NCI-H526 (cell line): ENCODE data around the gene PEPD.

Experiments
- DNase-seq, 2 experiments: peaks; one replicate each; lab custom pipeline; 2025; lab: John Stamatoyannopoulos, UW

The PEPD gene

DNA sequence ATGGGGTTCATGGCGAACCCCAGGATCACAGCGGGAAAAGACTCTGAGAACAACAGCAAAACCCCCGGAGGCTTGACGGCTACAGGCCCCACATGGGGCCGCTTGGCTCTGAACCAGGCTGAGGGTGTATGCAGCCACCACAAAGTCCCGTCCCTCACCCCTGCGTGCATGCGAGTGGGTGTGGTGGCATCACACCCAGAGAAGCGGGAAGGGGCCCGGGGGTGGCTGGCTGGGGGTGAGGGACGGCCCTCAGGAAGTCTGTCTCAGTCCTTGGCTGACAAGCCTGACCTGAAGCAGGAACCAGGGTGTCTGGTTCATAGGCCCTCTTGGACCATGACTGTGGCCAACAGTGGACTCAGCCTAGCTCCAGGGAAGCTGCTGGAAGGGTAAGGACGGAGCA lies 113.9 kb downstream of the PEPD start:
- DNase-seq = no peak

DNA sequence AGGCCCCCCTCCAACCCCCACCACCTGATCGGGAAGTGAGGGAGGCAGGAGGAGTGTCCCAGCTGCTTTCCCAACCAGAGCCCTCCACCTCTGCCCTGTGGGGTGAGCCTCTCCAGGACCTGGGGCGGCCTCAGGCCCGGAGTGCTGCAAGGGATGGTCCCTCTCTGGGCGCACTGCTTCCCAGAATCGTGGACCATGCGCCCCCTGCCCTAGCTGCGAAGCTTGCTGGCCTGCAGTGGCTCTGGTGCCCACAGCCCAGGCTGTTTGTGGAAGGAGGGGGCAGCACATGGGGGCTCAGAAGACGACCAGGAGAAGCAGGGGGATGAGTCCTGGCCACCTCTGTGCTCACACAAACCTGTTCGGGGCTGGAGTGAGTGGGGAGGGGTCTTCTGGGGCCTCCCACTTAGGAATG lies 114.4 kb downstream of the PEPD start:
- no peak for DNase-seq

DNA sequence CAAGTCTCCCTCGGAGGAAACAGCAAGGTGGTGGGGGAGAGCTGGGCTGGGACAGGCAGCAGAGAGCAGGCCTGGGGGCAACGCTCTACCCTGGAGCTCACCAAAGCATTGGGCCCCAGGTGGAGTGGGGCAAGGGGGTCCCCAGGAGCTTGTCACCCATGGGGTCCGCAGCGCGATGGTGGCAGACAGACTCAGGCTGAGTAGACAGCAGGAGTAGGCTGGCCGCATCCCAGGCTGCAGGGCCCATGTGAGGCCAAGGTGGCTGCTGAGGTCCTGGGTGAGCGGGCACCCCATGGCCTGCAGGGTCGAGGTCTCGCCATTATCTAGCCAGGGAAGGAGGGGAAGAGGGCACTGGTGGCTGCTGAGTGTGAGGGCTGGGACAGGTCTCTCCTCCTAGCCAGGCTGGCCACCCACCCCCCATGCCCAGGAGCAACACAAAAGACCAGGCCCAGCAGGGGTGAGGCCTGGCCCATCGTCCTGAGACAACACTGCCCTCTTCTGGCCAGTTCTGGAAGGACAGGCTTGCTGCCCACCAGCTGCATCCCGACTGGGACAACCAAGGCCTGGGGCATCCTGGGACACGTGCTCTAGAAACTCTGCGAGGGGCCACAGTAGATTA lies 115.0 kb downstream of the PEPD start:
- peak; percentile 49 to 89 for DNase-seq

DNA sequence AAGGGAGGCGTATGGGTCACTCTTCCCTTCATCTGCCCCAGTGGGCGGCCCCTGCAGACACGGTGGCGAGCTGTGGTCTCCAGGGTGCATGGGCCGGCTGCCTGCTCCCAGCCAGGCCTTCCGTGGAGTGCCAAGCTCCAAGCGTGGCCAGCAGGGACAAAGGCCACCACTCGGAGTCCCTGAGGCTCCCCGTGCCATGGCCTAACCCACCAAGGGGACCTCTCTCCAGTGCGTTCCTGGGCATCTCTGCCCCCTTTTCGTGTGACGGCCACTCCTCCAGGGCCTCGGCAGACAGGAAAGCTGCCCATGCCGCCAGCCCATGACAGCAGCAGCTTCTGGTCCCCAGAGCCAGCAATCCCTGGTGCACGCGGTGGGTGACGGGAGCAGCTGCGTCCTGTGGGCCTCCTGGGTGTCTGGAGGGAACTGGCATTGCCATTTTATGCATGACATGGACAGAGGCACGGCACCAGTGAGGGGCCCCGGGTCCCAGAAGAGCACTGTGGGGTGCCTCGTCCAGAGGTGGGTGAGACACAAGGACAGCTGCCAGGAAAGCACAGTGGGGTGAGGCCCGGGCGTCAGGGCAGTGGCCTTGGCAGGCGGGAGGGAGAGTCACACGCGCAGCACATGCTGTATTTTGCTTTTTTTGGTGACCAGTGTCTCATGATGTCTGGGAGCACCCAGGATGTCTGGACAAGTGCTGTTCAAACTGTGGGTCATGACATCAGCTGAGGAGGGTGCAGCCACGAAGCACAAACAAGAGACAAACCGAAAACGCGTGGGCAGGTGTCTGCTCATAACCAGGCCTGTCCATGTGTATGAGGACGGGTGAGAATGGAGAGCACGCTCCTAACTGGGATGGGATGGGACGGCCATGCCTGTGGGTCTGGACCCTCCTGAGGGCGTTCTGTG lies 115.8 kb downstream of the PEPD start:
- DNase-seq = no peak

DNA sequence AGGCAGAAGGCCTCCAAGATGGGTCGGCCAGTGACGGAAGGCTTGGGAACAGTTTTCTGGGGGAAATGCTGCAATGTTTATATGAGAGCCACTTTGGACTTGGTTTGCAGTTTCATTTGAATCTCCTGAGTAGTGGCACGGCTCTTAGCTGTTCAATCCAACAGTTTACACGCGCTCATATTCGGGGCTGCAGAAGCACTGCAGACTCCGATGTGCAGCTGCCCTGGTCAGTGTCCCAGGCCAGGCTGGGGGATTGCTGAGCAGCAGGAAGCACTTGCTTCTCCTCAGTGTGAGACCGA lies 116.4 kb downstream of the PEPD start:
- DNase-seq = no peak

DNA sequence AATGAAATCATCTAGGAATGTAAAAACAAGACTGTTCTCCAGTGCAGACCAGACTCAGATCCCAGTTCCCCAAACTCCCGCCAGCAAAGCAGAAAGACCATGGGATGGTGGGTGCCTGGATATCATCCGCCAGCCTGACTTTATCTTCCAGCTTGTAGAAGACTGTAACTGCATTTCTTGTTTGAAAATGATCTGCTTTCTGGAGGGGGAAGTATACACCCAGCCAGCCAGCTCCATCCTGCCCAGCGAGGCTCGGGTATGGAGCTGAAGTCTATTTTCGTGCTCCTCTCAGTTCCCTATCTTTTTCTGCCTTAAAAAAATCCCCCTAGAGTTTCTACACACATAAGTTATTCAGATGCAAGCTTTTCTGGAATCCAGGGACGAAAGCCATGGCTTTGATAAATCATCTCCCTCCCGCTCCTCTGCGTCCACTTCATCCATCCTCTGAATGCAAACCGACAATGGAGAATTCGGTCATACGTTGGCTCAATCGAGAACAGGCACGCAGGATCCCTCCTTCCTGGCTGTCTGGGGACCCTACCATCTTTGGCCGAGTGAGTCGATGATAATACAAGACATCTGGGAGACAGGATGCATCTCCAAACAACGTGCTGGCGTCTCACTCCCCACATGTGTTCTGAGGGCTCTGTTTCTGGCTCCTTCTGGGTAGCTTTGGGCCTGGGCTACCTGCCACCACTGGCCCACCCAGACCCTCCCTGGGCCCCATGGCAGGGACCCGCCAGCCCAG lies 116.9 kb downstream of the PEPD start:
- no peak for DNase-seq

DNA sequence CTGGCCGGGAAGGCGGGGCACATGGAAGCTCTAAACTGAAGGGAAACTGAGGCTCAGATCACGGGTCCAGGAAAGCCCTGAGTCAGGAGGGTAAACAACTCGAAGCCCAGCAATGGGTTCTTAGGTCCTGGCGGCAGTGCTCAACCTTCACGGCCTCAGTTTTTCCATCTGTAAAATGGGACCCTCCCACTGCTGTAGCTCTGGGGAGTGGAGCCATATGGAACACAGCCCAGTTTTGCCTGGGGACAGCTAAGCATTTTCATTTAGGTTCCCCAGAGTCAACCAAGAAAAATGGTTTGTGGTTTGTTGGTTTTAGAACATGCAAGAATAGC lies 117.7 kb downstream of the PEPD start:
- DNase-seq = no peak

DNA sequence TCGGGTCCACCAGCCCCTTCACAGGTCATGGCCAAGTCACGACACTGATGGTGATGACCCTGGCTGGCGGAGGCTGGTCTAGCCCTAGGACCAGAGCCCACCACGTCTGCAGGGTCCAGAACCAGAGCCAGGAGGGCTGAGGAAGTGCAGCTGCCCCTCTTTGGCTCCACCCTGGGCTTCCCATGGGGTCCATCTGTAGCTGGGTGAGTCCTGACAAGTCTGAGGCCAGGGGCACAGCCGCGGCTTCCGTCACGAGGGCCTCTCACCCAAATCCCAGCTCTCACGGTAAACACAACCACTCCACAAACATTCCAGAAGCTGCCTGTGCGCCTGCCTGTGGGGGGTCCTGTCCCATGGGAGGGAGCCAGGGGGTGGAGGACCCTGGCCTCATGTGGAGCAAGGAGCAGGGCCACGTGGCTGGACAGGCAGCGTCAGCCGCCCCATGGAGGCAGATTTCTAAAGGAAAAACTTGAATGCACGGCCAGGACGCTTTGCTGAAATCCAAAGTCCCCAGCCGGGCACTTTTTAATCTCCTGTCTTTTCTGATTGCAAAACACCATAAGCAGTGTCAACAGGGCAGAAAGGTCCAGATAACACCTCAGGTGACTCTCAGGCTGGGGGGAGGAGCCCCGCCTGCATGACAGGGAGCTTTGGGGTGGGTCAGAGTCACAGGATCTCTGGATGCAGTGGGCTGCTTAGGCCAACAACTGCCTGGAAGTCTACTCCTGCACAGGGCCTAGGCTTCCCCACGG lies 118.2 kb downstream of the PEPD start:
- no peak for DNase-seq

DNA sequence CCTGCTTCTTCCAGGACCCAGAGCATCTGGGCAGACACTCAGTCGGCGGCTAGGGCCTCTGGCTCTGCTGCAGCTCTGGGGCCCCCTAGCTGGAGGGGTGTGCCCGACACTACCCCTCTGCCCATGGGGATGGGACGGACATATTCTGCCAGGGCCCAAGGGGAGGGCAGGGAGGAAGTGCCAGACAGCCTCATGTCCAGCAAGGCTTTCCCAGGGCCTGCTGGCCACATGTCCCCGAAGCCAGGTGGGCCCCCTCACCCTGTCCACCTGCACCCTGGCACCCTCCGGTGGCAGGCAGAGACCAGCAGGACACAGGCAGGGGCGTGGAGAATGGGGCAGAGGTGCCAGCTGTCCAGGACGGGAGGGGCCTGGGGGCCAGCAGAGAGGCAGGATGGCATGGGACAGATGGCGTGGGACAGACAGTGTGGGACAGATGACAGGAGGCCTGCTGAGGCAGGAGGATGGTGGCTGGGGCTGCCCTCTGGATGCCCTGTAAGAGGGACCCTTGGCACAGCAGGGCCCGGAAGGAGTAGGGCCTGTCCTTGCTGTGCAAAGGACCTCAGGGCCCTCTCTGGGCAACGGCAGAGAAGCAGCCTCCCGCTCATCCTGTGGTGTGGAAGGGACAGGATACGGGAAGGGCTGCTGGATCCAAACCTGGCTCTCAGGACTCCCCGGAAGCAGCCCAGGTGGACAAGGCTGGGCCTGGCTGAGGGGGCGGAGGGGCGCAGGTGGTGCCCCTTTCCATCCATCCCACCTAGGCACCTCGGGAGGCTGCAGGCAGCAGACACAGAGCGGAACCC lies 119.0 kb downstream of the PEPD start:
- peak in 1 of 2 experiments; percentile 30 for DNase-seq

DNA sequence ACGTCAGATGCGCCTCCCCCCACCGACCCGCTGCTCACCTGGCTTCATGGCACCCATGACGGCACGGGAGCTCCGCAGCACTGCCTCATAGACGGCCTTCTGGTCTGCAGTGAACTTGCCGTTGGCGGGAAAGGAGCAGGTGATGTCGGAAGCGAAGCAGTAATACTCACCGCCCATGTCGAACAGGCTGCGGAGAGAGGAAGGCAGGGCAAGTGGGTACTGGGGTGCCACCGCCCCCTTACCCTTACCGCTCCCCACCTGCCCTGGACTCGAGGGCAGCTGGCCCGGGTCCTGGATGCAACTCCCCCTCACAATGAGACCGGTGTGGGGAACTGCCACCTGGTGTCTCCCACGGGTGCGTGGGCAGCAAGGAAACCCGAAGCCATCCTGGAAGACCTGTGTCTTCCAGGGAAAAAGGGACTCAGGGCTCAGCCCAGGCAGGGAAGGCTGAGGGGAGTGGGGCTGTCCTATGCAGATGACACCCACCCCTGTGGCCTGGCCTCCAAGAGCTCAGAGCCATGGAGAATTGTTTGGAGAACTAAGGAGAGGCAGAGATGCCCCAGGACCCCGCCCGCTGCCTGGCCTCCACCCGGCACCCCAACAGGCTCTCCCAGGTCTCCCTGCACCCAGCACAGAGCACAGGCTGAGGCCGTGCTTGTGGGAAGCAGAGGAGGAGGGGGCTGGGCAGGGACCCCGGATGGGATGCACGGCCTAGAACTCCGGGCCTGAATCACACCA lies 119.7 kb downstream of the PEPD start:
- DNase-seq = no peak

DNA sequence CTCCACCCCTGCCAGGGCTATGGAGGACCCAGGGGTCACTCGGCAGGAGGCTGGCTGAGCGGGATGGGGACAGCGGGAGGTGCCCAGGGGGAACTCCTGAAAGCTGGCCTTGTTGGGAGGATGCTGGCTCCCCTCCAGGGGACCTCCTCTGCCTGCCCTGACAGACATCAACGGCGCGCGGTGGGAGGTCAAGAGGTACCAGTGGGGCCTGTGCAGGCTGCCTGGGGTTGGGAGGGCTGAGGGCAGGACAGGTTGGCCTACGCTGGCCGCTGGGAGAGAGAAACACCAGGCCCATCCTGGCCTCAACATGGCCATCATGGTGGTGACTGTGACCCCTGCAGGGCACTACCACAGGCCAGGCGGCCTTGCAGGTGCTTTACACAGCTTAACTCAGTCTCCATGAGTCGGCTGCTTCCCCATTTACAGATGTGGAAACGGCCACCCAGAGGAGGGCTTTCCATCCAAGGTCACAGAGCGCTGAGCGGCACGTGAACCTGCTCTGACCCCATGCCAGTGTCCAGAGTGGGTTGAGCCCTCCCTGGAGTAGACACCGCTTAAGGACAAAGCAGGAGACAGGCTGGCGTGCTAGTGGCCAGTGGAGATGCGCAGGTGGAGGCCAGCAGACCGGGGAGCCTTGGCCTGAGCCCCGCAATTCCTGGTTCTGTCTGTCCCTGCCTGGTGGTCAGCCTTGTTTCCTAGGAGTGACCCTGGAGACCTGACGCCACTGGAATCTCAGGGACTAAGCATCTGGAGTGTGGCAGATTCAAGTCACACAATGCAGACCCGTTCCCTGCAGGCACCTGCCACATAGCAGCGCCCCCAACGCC lies 120.5 kb downstream of the PEPD start:
- no peak for DNase-seq

DNA sequence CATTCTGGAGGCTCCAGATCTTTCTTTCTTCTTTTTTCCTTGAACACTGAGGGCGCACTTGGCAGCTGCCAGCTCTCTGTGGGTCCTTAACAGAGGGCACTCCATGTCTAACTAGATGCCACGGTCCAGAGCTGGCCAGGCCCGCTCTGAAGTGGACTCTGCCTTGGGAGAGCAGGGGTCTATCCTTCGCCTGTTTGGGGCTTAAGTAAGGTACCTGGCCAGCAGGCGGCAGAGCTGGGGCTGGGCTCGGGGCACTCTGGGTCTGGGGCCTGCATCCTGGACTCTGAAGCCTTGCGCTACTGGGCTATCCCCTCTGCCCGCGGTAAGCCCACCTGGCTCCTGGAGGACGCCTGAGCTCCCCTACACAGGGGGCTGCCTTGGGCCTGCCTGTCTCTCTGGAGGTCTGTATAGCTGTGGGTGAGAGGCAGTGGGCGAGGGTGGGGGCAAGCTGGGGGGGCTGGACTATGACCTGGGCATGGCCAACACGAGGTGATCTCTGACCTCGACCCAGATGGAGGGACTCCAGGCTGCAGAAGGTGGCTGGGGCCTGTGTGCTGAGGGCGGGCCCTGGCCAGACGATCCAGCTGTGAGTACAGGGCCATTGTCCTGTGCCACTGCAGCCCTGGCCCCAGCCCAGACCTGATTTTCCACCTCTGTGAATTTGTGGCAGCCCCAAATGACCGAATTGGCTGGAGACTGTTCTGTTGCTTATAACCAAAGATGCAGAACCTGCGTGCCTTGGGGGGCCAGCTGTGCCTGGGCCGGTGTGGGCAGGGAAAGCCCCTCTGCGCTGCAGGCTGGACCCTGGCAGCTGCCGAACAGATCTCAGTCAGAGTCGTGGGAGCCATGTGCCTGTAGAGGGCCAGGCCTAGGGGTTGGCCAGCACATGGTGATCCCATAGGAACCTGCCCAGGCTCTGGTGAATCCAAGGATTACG lies 121.6 kb downstream of the PEPD start:
- no peak for DNase-seq

DNA sequence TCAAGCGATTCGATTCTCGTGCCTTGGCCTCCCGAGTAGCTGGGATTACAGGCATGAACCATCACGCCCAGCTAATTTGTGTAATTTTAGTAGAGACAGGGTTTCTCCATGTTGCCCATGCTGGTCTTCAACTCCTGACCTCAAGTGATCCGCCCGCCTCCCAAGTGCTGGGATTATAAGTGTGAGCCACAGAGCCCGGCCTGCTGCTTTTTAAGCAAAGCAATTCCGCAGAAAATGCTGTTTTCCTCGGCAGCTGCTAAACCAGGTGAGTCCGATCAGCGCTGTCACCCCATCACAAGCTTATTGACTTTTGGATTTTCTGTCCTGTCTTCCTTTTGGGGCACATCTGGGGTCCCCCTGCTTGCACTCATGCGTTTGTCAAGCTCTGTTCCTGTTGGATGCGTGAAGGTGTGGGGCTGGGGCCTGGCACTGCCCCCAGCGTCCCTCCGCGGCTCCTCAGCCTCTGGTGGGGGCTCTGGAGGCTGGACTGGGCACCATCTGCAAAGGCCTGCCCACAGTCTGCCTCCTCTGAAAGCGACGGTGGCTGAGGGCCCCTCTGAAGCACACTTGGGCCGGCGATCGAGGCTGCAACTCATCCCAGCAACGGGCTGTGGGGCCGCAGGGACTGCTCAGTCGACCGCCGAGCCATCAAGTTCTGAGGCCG lies 122.4 kb downstream of the PEPD start:
- no peak for DNase-seq

DNA sequence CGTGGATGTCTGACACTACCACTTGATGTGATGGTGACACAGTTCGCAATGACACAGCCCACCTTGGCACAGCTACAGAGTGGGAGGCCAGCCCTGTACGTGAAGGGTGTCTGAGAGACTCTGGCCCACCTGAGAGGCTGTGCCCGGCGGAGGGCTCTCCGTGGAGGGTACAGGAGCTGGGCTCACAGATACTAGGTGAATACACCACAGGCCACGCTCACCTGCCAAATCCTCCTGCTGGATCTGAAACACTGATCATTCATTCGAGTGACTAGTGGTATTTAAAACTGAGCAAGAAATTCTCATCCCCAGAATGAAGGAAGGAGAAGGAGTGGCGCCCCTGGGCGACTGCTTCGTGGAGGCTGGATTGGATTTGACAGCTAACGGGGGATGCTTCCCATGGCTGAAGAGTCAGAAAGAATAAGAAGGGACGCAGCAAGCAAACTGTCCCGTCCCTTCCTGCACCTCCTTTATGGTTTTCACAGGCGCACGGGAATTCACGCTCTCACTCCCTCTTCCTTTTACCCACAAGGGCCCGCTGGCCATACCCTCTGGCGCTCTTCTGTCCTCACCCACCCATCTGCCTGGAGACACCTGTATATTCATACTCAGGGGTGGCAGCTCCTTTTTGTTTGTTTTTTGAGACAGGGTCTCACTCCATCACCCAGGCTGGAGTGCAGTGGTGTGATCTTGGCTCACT lies 123.1 kb downstream of the PEPD start:
- no peak for DNase-seq

DNA sequence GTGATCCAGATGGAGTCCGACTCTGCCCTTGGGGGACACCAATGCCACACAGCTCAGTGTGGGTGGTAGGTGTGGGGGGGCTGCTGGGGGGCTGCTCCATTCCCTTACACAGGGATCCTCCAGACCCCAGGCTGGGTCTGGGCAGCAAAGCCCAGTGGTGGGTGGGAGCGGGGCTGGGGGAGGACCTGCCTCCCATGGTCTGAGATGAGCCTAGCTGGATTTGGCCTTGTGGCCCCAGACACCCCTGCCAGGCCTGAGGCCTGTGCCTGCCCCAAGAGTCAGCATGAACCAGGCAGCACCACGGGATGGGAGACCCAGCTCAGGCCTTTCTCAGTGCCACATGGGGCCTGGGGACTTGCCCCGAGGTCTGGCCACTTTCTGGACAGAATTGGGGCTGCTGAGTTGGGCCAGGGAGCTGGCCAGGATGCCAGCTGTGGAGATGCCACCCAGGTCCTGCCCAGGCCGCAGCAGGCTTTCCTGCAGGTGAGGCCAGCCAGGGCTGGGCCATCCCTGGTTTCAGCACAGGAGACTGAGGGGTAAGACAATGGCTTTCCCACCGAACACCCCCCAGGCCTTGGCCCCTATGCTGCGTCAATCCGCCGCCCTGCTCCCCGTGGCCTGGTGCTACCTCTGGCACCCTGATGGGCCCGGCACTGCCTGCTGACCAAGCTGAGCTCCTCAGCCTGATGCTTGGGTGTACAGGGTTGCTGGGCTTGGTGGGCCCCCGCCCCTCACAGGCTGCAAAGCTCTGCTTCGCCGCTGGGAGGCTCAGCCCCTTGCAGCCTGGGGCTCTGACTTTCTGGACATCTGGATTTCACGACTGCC lies 123.8 kb downstream of the PEPD start:
- no peak for DNase-seq

DNA sequence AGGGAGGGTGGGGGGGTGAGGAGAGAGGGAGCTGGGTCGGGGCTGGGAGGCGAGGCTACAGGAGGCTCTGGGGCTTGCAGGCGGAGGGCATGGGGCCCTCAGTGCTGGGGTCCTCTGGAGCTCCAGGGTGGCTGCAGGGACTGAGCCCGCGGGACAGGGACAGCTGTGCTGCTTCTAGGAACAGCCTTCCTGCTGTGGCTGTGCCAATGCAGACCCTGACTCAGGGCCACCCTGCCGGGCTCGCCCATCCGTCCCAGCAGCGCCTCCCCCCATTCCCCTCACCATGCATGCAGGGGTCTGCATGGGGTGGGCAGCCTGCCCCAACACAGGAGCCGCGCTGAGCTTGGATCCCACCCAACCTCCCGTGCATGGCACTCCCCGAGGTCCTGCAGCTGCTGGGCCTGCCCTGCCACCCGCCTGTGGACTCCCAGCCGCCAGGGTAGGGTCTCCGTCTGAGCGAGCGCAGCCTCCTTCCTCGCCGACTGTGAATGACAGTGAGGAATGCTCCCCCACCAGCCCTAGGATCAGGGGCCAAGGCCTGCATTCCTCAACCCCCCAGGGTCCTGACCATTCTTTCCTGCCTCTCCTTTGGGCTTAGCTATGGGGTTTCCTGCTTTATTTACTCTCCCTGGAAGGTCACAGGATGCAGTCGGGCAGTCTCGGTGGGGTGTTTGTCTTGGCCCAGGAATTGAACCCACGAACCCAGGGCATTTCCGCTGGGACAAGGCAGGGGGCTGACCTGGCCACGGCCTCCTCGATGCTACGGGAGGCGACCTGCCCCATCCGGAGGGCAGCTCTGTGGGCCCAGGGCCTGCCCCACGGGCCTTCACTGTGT lies 124.7 kb downstream of the PEPD start:
- no peak for DNase-seq
